ENCODE results near the gene CLEC2L. TPM values are rescaled to one million over a fixed set of nuclear protein-coding genes. Genes with fewer than 3 reads are reported as not detected.

Gene CLEC2L
- total RNA-seq, 1 experiment from 2014 or later, result not detected

GRCh38 chr7:139573871-139574270 is 50.4 kb downstream of the CLEC2L start:
- DNase-seq (ENCODE audit: low read depth), result no peak

- no peak for DNase-seq (ENCODE audit: low read depth)
These were observed 51.3 kb downstream of the CLEC2L start for GRCh38 chr7:139574618-139575337.

DNA sequence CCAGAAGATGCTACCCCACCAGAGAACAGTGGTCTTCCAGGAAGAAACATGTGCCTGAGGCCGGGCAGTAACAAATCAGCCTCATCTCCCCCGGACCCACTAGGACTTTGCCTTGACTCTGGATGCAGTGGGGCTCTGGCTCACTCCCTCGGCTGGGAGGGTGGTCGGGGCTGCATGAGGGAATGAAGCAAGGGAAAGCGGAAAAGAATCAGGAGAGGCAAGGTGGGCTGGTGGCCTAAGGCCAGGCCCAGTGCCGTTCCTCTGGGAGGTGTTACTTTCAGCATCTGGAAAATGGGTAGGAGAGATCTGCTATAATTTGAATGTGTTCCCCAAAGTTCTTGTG is 51.8 kb downstream of the CLEC2L start:
- DNase-seq (ENCODE audit: low read depth), result no peak

DNA sequence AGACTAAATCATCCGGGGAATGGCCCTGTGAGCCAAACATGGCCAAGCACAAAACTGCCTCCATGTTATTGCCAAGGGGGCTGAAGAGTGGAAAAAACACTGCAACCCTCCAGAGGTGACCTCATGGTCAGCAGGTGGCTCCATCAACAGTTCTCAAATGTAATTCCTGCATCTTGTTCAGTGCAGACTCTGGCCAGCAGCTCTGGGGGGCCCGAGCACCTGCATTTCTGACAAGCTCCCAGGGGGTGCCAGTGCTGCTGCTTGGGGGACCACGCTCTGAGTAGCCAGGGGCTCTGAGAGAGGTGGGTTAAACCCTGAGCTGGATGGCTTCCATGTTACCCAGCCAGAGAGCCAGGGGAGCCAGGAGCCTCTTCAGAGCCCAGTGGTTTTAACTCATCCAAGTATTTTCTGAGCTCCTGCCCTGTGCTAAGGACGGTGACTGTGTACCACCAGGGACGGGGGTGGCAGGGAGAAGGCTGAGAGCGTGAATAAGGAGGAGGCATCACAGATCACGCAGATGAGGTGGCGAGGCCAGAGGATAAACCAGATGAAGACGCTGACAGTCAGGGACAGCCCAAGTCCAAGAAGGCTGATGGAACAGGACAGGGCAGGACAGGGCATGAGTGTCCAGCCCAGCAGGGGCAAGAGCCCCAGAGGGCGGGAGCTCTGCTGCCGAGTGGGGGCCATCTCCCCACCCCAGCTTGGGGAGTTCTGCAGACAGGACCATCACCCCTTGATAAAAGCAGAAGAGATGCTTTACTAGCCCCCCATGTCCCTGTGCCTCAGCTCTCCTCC is 52.9 kb downstream of the CLEC2L start:
- DNase-seq (ENCODE audit: low read depth), result no peak

- DNase-seq (ENCODE audit: low read depth), result no peak
These were observed 57.0 kb downstream of the CLEC2L start for GRCh38 chr7:139580435-139580834.

DNA sequence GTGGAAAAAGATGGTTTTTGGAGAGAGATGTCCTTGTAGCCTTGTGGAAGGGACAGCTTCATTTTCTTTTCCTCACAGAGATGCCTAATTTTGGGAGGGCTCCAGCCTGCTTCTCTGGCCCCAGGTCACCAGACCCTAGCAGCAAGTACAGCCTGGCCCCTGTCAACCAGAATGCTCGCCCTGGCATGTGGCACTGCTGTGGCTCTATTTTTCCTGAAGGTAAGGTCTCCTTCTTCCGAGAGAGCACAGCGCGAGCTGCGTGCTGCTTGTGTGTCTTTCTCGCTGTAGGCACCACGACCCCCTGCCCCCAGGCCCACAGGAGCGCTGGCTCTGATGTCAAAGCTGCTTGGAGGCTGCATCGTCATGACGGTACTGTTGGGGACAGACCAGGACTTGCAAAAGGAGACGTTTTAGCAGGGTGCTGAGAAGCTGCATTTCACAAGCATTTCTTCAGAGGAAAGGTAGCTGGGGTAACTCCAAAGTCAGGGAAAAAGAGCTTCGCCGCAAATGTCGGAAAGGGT is 58.7 kb downstream of the CLEC2L start:
- no peak for DNase-seq (ENCODE audit: low read depth)

DNA sequence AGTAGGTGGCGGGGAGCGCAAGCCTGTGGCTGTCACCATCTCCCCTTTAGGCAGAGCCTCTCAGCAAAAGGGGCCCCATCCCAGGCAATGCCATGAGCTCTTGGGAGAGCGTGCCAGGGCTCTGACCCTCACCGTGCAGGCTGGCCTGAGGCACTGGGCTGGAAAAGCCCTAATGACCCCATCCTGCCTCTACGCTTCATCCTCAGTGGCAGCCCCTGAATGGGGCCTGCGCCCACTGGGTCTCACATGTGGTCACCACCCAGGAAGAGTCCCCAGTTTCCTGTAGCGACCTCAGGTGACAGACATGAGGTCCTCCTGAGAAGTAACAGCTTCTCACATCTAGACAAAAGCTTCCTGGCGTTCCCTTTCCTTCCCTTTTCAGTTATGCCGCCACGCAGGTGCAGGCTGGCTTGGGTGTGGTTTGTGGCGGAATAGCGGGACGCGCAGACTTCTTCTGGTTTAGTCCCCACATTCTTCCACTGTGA is 59.2 kb downstream of the CLEC2L start:
- DNase-seq (ENCODE audit: low read depth), result no peak

GRCh38 chr7:139583826-139584553 is 60.5 kb downstream of the CLEC2L start:
- DNase-seq (ENCODE audit: low read depth), result no peak

DNA sequence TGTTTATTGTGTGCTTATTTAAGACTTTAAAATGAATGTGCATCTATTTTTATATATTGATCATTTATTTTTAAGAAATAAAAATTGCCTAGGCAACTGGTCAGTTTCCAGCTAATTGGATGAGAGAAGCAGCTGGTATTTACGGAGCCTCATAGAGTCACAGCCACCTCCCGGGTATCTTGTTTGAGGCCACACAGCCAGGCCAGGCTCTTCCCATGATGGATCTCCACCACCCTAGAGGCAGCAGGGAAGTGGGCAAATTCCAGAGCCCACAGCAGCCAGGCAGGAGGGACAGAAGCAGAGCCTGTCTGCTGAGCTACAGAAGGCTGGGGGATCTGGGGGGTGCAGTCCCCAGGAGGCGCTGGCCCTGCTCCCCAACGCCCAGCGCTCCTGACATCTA is 61.6 kb downstream of the CLEC2L start:
- no peak for DNase-seq (ENCODE audit: low read depth)

GRCh38 chr7:139586286-139586685 is 62.8 kb downstream of the CLEC2L start:
- no peak for DNase-seq (ENCODE audit: low read depth)

DNA sequence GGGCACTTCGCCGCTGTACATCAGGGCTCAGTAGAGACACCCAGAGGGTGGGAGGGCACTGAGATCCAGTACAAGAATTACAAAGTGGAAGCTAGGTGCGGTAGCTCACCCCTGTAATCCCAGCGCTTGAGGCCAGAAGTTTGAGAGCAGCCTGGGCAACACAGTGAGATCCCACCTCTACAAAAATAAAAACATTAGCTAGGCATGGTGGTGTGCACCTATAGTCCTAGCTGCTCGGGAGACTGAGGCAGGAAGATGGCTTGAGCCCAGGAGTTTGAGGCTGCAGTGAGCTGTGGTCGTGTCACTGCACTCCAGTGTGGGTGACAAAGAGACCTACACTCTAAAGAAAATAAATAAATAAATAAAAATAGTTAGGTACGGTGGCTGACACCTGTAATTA is 64.0 kb downstream of the CLEC2L start:
- no peak for DNase-seq (ENCODE audit: low read depth)

DNA sequence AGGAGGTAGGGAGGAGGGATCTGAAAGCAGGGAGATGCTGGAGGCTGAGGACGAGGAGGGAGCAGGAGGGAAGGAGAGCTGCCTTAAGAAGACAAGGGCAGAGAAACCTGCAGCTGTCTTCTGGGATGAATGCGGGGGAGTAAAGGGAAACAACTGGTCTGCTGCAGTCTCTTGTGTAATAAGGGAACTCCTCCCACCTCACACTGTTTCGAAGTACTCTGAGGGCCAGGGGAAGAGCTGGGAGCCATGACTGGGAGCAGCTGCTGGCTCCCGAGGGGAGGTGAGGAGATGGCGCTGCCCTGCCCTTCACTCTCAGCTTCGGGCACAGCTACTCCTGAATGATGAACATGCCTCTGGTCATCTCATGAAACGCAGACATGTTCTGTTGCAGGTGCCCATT is 65.1 kb downstream of the CLEC2L start:
- DNase-seq (ENCODE audit: low read depth), result peak; percentile 10

DNA sequence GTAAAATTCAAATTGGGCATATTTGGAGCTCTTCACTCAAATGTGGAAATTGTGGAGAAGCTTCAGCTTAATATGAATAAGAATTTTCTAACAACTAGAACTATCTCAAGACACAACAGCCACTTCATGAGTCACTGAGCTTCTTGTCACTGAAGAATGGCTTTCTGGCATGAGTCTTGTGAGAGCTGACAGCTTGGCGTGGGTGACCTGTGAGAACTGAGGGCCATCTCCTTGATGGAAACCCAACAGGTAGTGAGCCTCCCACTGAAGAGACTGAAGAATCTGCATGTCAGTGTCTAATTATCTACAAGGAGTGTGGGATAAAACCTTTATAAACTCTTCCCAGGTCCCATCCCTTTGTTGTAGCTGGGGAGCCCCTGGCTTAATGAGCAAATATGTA is 66.0 kb downstream of the CLEC2L start:
- no peak for DNase-seq (ENCODE audit: low read depth)

DNA sequence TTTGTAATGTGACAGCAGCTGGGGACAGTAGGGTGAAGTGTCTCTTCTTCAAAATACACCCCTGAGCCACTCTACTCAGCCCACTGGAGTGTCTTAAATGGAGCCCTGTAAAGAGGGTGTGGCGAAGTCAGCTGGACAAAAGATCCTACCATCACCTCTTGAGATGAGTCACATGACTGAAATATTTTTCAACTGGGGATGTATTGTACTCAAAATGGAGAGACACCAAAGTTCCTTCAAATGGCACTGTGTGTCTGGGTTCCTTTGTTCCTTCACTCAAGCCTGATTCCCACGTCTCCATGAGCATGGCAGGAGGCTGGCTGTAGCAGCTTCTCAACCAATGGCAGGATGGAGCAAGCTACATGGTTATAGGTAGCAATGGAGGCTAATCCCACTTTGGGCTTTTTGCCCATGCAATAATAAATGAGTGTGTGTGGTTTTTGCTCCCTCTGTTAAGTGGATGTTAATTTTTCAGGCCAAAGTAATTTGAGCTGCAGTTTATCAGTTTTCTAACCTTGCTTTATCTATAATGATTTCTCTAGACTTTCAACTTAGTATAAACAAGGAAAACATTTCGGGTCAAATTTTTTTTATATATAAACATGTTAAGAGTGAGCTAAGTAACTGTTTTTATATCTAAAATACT is 68.2 kb downstream of the CLEC2L start:
- no peak for DNase-seq (ENCODE audit: low read depth)

GRCh38 chr7:139592801-139593461 is 69.4 kb downstream of the CLEC2L start:
- no peak for DNase-seq (ENCODE audit: low read depth)

DNA sequence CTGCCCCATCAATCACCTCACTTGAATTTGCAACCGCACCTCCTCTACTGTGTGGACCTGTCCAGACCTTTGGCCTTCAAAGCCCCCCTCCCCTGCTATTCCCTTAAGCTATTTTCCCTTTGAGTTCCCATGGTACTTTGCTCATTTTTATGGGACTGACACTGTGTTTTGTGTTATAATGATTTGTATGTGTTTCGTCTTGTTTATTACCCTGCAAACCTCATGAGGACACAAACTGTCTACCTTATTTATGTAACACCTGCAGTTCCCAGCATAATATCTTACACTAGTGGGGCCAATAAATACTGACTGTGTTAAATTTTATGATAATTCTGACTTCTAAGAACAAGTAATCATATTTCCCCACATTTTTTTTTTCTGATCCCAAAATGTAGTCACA is 70.6 kb downstream of the CLEC2L start:
- DNase-seq (ENCODE audit: low read depth), result no peak

Other genes starting within 250 kb of the CLEC2L start
- gene FMC1, start 182.3 kb upstream of the CLEC2L start, total RNA-seq (2014; rRNA removed; shearing (Covaris generic)), result 8.1 and 13.1 TPM in 2 replicates
- gene LUC7L2, start 163.8 kb upstream of the CLEC2L start, total RNA-seq (2014; rRNA removed; shearing (Covaris generic)), result 45.4 and 66.7 TPM in 2 replicates
- gene KLRG2, start 40.0 kb upstream of the CLEC2L start, total RNA-seq (2014; rRNA removed; shearing (Covaris generic)), result not detected in 2 replicates